Embryonic facial prominence (tissue), 1 donor: ENCODE measurements around the gene CCNO.

Experiments
- DNase-seq: peaks from one replicate; pipeline ENCODE4 v3.0.0-alpha.2; 2016; ENCODE audit errors: extremely low spot score

CCNO gene, protein sequence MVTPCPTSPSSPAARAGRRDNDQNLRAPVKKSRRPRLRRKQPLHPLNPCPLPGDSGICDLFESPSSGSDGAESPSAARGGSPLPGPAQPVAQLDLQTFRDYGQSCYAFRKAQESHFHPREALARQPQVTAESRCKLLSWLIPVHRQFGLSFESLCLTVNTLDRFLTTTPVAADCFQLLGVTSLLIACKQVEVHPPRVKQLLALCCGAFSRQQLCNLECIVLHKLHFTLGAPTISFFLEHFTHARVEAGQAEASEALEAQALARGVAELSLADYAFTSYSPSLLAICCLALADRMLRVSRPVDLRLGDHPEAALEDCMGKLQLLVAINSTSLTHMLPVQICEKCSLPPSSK

GRCh38 chr5:55232985-55233928 lies at the start of gene CCNO:
CCNO (minus strand) TSS chr5:55233608; CDS start chr5:55233523, 85 bp downstream.
- no peak for DNase-seq

- DNase-seq = no peak
Observed at GRCh38 chr5:55278778-55279177, 45.4 kb upstream of the CCNO start.

DNA sequence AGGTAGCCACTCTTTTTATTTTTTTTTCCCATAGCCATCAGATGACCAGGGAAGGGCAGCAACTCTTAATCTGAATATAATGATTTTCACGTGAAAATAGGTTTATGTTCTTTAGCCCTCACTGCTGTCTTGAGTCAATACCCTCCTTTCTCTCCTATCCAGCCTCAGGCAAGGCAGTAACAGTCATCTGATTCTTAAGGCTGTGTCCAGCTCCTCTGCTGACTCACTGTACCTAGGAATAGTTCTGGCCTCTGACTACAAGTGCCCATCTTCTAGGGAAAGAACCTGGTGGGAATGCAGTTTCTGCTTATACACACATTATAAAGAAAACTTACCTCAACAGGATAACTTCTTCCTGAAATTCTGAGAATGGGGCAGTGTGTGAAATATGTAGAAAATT lies 43.4 kb upstream of the CCNO start:
- no peak for DNase-seq

DNA sequence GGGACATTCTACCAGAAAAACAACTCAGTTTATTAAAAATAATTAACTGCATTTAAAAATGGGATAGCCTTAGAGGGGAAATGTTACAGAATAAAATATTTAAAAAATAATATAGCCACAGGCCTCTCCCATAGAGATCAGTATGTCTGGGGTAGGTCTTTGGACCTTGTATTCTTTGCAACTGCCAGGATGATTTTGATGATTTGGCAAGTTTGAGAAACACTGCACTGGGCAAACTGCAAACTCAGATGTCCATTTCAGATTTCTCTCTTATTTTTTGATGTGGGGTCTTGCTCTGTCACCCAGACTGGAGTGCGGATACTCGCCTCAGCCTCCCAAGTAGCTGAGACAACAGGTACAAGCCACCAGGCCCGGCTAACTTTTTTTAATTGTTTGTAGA lies 24.9 kb upstream of the CCNO start:
- DNase-seq = no peak

- no peak for DNase-seq
Observed at GRCh38 chr5:55254802-55255201, 21.4 kb upstream of the CCNO start.

DNA sequence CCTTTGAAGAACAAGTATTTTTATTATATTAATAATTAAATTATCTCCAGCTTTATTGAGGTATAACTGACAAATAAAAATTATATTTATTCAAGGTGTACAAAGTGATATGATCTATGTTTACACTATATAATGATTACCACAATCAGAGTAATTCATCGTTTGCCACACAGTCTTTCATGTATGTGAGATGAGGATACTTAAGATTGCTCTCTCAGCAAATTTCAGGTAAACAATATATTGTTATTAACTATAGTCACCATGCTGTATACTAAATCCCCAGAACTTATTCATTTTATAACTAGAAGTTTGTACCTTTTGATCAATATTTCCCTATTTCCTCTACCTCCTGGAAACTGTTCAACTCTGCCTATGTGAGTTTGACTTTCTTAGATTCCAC lies 16.7 kb upstream of the CCNO start:
- DNase-seq = no peak

GRCh38 chr5:55241746-55242145 lies 8.3 kb upstream of the CCNO start:
- no peak for DNase-seq

- DNase-seq = no peak
Observed at GRCh38 chr5:55236800-55237199, 3.4 kb upstream of the CCNO start.

GRCh38 chr5:55234121-55234700 lies 803 bp upstream of the CCNO start:
- DNase-seq = no peak

DNA sequence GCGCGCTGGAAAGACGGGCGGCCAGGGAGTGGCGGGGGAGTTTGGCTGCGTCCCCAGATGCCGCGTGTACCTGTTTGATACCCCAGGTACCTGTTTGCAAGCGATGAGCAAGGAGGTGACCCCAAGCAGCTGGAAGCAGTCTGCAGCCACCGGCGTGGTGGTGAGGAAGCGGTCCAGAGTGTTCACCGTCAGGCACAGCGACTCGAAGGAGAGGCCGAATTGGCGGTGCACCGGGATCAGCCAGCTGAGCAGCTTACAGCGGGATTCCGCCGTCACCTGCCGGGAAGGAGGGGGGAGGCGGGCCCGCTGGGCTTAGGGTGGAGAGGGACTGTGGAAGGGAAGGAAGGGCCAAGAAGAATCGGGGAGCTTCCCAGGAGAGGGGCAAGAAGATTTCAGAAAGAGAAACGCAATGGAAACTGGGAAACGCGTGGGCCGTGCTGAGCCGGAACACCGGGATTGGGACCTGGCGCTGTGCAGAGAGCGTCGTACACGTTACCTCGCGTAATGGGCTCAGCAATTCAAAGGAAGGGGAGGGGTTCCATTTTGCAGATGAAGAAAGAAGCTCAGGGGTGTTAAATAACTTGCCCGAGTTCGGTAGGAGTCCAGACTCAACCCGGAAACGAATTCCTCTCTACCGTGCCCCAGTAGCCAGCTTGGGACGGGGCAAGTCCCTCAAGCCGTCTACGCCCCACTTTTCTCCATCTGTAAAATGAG lies 980 bp downstream of the CCNO start:
- DNase-seq = no peak

GRCh38 chr5:55231919-55232270 lies 1.5 kb downstream of the CCNO start:
- no peak for DNase-seq

- no peak for DNase-seq
Observed at GRCh38 chr5:55231029-55231918, 2.1 kb downstream of the CCNO start.

GRCh38 chr5:55230086-55230629 lies 3.2 kb downstream of the CCNO start:
- DNase-seq = no peak

DNA sequence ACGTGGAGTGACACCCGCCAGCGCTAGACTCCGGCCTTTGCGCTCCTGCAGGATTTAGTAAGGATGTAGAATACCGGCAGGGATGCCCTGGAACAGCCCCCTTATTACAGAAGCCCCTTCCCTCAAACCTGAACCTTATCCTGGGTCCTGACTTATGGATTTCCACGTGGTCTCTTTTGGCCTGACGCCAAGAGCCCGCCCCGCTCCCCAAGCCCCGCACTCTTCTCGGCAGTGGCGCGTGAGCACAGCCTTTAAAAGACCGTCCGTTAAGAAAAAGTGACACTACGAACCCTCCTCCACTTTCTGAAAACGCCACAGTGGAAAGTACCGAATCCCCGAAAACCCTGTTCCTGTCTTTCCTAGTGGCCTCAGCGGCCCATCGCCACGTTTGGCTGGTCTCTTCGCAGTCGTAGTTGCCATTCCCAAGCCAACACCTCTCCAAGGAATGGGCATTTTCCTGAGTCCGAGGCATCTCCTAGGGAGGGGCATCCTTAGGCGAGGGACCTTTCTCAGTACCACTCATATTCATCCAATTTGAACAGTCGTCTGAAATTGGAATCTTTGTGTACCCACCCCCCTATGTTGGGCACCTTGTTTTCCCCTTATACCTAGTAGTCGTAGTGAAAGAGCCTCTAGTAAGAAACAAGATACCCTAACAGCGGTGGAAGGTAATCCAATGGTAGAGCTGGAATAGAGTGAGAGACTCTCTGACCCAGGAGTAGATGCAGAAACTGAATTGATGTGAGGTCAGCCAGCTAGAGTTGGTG lies 5.6 kb downstream of the CCNO start:
- no peak for DNase-seq

DNA sequence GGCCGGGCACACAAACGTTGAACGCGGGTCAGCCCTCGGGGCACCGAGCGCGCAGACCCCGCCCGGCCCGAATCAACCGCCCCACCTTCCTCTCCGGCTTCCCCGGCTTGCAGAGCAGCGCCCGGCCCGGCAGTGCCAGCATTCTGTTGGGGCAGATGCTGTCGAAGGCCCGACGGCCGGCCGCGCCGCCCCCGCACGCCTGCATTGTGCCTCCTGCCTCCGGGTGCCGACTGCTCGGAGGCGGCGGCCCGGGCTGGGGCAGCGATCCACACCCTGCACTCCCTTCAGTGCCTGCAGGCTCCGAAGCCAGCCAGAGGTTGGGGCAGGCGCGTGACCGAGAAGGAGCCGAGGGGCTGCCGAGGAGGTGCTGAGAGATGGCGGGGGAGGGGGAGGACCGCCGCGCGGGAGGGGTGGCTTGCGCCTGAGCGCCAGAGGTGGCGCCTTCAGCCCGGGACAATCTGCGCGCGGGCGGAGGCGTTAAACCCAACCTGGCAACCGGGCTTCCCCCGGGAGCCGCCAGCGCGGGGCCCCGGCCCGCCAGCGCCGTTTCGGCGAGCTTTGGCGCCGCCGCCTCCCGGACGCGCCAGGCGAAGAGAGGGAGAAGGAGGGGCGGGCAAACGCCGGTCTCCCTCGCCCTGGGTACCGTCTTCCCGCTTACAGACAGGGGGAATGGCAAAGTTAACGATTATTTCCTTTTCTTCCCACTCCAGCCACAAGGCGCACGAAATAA lies 6.3 kb downstream of the CCNO start, which contains the start of gene MCIDAS:
Gene MCIDAS (minus strand): TSS at position 382 of the 730 bp plus-strand sequence. CDS start 177 bp downstream, at position 205.
- DNase-seq = no peak

DNA sequence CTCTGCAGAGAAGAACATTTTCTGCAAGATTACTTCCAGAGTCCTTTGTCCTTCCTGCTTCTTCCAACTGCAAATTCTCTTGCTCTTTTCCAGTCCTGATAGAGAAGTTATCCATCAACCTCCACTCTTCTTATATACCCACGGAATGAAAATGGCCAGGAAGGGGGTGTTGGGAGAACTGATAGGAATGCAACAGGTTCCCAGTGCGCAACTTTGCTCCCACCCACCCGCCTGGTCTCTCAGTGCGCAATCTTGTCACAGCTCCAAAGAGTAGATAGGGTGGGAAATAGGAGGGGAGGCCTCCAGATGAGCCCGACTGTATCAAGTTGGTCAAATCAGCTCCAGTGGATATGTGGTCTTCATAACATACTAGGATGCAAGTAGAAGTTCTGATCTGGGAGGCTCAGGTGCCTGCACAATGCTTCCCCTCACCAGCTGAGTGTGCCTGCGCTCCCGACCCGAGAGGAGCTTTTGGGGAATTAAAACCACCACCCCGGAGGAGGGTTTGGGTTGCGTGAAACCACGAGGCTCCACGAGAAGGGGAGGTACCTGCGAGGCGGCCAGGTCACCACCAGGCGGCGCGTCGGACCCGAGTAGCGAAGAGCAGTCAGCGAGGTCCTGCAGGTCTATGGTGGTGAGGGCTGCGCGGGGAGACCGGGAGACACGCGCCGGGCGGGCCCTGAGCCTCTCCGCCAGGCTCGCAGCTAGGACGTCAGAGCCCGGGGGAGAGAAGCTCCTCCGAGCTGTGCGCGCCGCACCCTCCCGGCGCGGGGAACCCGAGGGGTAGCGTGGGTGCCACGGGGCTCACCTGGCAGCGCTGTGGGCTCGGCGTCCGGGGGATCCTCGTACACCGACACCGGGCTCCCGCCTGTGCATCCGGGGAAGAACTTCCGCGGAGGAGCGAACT lies 7.1 kb downstream of the CCNO start:
- no peak for DNase-seq

DNA sequence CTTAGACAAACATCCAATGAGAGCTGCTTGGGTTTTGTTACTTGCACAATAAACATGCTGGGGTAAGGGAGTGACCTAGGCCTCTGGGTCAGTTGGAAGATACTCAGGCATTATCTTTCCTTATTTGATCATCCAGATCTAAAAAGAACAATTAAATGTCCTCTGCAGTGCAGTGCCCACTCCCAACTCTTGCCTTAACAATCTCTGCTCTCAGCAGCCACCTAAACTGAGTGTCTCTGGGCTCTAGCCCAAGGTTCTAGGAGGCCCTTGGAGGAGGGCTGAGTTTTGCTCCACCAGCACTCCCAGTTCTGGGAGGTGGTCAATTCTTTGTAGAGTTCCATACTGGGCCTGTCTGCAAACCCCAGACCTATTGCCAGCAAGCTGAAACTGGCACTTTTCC lies 8.1 kb downstream of the CCNO start:
- no peak for DNase-seq

DNA sequence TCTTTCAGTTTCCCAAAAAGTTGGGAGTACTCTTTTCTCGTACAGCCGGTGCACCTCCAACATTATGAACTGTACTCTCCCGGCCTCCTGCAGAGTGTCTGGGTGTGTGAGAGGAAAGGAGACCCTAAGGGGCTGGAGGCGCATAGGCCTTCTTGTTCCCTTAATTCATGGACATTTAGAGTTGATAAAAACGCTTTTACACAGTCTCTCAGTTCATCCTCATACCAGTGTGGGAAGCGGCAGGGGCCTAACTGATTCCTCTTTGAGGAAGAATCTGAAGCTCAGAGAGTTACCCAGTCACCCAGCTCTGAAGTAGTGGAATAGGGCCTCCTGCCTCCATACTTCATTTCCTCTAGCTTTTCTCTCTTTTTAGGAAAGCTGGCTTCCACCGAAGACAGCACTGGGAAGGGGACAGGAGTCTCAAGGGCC lies 9.6 kb downstream of the CCNO start:
- no peak for DNase-seq
